K562 (cell line): Measurements from ENCODE around the gene BRSK1. TPM values are rescaled to one million over a fixed set of nuclear protein-coding genes. Genes with fewer than 3 reads are reported as not detected.

Source experiments
- ESRRA ChIP-seq: fragments of 450-650 bp; IDR thresholded peaks from 2 replicates; pipeline ENCODE4 v1.6.1; 2014; ENCODE audit warnings: low read depth, mild to moderate bottlenecking, moderate library complexity, borderline replicate concordance
- FUS ChIP-seq: fragments of 200-400 bp; formaldehyde crosslinking; optimal IDR thresholded peaks from 2 replicates; pipeline ENCODE3; 2017; ENCODE audit warnings: low read depth, low read length
- GTF2E2 ChIP-seq: fragments of 200-800 bp; sonication (Bioruptor generic); IDR thresholded peaks from 2 replicates; pipeline ENCODE4 v1.6.1; 2016; ENCODE audit warnings: missing genetic modification characterization, missing compliant biosample characterization
- HIVEP1 ChIP-seq: fragments of 250-450 bp; sonication (Bioruptor Pico); IDR thresholded peaks from 2 replicates; pipeline ENCODE4 v1.4.0; 2020; ENCODE audit warnings: mild to moderate bottlenecking
- HNRNPLL ChIP-seq: fragments of 200-400 bp; formaldehyde crosslinking; IDR thresholded peaks from 2 replicates; pipeline ENCODE4 v1.6.1; 2017; ENCODE audit warnings: low read length, low read depth, mild to moderate bottlenecking; ENCODE audit not compliant: poor library complexity, severe bottlenecking
- NFE2L1 ChIP-seq: fragments of 450-650 bp; IDR thresholded peaks from 2 replicates; pipeline ENCODE4 v1.6.1; 2016; ENCODE audit warnings: missing genetic modification characterization, low read depth, mild to moderate bottlenecking, missing compliant biosample characterization, moderate library complexity, borderline replicate concordance
- NFXL1 ChIP-seq: fragments of 450-650 bp; formaldehyde crosslinking; IDR thresholded peaks from 2 replicates; pipeline ENCODE4 v1.4.0; 2021; ENCODE audit warnings: mild to moderate bottlenecking
- SMAD4 ChIP-seq: fragments of 250-450 bp; sonication (Bioruptor Pico); conservative IDR thresholded peaks from 2 replicates; pipeline ENCODE4 v1.8.0; 2021; ENCODE audit warnings: inconsistent platforms, mild to moderate bottlenecking, moderate library complexity
- SP1 ChIP-seq: sonication (generic); formaldehyde crosslinking; IDR thresholded peaks from 2 replicates; pipeline ENCODE4 v1.8.1; 2022; ENCODE audit warnings: mild to moderate bottlenecking, missing genetic modification reagents
- ZNF436 ChIP-seq: fragments of 250-450, 450-650 bp; sonication (Bioruptor Pico); formaldehyde crosslinking; IDR thresholded peaks from 2 replicates; pipeline ENCODE4 v1.7.0; 2020; ENCODE audit warnings: mild to moderate bottlenecking
- polyA plus RNA-seq, 8 experiments: library from polyadenylated mRNA; depleted of rRNA in 4 of 8; stranded (reverse) in 5 of 8; unstranded in 3 of 8; fragments of >200 nt; fragmentation: Nextera tagmentation in 2 of 8; fragmentation: Illumina TruSeq in 1 of 8; extraction: Ambion mirVana in 2 of 8; extraction: Trizol in 1 of 8; gene quantifications; 2 replicates each; pipeline versions ENCODE4 v1.2.1 to v1.2.3, GENCODE V29; 2011 to 2014; ENCODE audit warnings: inconsistent platforms in 1 of 8, missing spikeins in 1 of 8
- total RNA-seq, 7 experiments: library from RNA; depleted of rRNA in 6 of 7; stranded (reverse); fragments of >200 nt in 6 of 7; fragmentation: Illumina TruSeq in 2 of 7; extraction: Trizol in 2 of 7; gene quantifications; 2 replicates each; pipeline versions ENCODE4 v1.2.1 to v1.2.3, GENCODE V29; 2011 to 2021; ENCODE audit warnings: low replicate concordance in 1 of 7
- TF ChIP-seq, protein P1 (sequence below): sonication (generic); formaldehyde crosslinking; IDR thresholded peaks from 2 replicates; pipeline ENCODE4 v1.8.0; 2022; ENCODE audit warnings: mild to moderate bottlenecking, missing genetic modification reagents, borderline replicate concordance
- TF ChIP-seq, protein P2 (sequence below): fragments of 450-650 bp; IDR thresholded peaks from 2 replicates; pipeline ENCODE4 v1.6.1; 2017; ENCODE audit warnings: mild to moderate bottlenecking, moderate library complexity
- TF ChIP-seq, protein P3 (sequence below): sonication (generic); formaldehyde crosslinking; IDR thresholded peaks from 2 replicates; pipeline ENCODE4 v1.8.0; 2022; ENCODE audit warnings: missing genetic modification reagents, mild to moderate bottlenecking, moderate library complexity, borderline replicate concordance
- TF ChIP-seq, protein P4 (sequence below): IDR thresholded peaks from 2 replicates; pipeline ENCODE4 v1.6.1; 2012; ENCODE audit warnings: low read depth, low read length, improper control_type of control experiment, borderline replicate concordance
- TF ChIP-seq, protein P5 (sequence below): fragments of 450-650 bp; IDR thresholded peaks from 2 replicates; pipeline ENCODE4 v1.7.0; 2016; ENCODE audit warnings: borderline replicate concordance
- TF ChIP-seq, protein P6 (sequence below), 2 experiments: fragments of 450-650 bp in 1 of 2; sonication (generic) in 1 of 2; formaldehyde crosslinking; conservative IDR thresholded peaks; 2 replicates each; pipeline versions ENCODE4 v1.4.0 to v1.8.1; 2020 to 2022; ENCODE audit warnings: mild to moderate bottlenecking in 1 of 2, missing genetic modification reagents in 1 of 2

BRSK1 gene
- total and polyA plus RNA-seq, 9 of the 15 experiments (the other 6 are each of a cell fraction or from before 2014, with no cell fraction given) = 1.7 to 9.3 (median 3.8) TPM; not detected in 2

DNA sequence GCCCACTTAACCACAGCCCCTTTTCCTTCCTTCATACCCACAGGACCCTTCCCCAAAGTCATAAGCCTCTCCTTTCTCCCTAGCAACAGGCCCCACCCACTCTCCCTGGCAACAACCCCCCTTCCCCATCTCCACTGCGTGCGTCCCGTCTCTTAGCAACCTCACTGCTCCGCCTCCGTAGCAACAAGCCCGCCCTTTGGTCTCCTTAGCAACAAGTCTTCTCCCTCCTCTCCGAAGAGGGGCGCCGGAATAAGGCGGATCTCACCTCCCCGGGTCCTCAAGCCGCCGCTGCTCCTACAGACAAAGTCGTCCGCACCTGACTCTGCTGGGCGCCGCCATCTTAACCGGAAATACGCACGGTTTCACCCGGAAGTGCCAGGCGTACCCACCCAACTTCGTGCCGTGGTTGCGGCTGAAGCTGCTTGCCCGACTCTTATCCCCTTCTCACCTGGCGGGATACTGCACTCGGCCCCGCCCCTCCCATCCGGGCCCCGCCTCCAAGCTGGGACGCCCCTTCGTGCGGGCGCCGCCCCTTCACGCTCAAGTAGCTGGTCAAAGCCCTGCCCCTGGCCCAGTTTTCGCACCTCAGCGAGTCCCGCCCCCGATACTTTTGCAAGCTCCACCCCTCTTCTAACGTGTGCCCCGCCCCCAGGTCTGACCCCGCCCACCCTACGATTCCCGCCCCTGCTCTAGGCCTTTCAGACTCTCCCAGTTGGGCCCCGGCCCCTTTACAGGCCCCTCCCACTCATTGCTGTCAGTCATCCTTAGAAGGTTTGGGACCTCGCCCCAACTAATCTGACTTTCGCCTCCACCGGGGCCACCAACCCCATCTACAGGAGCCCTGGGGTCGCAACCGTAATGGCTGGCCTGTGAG is 3.8 kb upstream of the BRSK1 start, which contains the start of gene HSPBP1 (continued):
- TF ChIP-seq, protein P1, sequence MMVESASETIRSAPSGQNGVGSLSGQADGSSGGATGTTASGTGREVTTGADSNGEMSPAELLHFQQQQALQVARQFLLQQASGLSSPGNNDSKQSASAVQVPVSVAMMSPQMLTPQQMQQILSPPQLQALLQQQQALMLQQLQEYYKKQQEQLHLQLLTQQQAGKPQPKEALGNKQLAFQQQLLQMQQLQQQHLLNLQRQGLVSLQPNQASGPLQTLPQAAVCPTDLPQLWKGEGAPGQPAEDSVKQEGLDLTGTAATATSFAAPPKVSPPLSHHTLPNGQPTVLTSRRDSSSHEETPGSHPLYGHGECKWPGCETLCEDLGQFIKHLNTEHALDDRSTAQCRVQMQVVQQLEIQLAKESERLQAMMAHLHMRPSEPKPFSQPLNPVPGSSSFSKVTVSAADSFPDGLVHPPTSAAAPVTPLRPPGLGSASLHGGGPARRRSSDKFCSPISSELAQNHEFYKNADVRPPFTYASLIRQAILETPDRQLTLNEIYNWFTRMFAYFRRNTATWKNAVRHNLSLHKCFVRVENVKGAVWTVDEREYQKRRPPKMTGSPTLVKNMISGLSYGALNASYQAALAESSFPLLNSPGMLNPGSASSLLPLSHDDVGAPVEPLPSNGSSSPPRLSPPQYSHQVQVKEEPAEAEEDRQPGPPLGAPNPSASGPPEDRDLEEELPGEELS = no peak
- TF ChIP-seq, protein P2, sequence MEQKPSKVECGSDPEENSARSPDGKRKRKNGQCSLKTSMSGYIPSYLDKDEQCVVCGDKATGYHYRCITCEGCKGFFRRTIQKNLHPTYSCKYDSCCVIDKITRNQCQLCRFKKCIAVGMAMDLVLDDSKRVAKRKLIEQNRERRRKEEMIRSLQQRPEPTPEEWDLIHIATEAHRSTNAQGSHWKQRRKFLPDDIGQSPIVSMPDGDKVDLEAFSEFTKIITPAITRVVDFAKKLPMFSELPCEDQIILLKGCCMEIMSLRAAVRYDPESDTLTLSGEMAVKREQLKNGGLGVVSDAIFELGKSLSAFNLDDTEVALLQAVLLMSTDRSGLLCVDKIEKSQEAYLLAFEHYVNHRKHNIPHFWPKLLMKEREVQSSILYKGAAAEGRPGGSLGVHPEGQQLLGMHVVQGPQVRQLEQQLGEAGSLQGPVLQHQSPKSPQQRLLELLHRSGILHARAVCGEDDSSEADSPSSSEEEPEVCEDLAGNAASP = no peak
- TF ChIP-seq ZNF436 (CRISPR knock-in tag) = no peak
- TF ChIP-seq ESRRA = peak; percentile 86
- TF ChIP-seq, protein P3, sequence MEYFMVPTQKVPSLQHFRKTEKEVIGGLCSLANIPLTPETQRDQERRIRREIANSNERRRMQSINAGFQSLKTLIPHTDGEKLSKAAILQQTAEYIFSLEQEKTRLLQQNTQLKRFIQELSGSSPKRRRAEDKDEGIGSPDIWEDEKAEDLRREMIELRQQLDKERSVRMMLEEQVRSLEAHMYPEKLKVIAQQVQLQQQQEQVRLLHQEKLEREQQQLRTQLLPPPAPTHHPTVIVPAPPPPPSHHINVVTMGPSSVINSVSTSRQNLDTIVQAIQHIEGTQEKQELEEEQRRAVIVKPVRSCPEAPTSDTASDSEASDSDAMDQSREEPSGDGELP (CRISPR knock-in tag) = peak; percentile 92
- TF ChIP-seq, protein P4, sequence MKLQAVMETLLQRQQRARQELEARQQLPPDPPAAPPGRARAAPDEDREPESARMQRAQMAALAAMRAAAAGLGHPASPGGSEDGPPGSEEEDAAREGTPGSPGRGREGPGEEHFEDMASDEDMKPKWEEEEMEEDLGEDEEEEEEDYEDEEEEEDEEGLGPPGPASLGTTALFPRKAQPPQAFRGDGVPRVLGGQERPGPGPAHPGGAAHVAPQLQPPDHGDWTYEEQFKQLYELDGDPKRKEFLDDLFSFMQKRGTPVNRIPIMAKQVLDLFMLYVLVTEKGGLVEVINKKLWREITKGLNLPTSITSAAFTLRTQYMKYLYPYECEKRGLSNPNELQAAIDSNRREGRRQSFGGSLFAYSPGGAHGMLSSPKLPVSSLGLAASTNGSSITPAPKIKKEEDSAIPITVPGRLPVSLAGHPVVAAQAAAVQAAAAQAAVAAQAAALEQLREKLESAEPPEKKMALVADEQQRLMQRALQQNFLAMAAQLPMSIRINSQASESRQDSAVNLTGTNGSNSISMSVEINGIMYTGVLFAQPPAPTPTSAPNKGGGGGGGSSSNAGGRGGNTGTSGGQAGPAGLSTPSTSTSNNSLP = no peak
- TF ChIP-seq, protein P5, sequence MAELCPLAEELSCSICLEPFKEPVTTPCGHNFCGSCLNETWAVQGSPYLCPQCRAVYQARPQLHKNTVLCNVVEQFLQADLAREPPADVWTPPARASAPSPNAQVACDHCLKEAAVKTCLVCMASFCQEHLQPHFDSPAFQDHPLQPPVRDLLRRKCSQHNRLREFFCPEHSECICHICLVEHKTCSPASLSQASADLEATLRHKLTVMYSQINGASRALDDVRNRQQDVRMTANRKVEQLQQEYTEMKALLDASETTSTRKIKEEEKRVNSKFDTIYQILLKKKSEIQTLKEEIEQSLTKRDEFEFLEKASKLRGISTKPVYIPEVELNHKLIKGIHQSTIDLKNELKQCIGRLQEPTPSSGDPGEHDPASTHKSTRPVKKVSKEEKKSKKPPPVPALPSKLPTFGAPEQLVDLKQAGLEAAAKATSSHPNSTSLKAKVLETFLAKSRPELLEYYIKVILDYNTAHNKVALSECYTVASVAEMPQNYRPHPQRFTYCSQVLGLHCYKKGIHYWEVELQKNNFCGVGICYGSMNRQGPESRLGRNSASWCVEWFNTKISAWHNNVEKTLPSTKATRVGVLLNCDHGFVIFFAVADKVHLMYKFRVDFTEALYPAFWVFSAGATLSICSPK = no peak
- TF ChIP-seq NFXL1 (CRISPR knock-in tag) = no peak
- peak; percentile 91 for TF ChIP-seq SP1 (CRISPR knock-in tag)
- no peak for TF ChIP-seq HIVEP1
- no peak for TF ChIP-seq FUS
- TF ChIP-seq HNRNPLL = peak; percentile 35
- no peak for TF ChIP-seq NFE2L1 (tag)
- no peak for TF ChIP-seq SMAD4 (CRISPR knock-in tag)
- TF ChIP-seq GTF2E2 (tag) = no peak
- TF ChIP-seq, protein P6, sequence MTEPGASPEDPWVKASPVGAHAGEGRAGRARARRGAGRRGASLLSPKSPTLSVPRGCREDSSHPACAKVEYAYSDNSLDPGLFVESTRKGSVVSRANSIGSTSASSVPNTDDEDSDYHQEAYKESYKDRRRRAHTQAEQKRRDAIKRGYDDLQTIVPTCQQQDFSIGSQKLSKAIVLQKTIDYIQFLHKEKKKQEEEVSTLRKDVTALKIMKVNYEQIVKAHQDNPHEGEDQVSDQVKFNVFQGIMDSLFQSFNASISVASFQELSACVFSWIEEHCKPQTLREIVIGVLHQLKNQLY (CRISPR knock-in tag; conservative IDR thresholded peaks at IDR 0.05) = no peak
